A673 (cell line): ENCODE data around the gene LMNB1. TPM values are rescaled to one million over a fixed set of nuclear protein-coding genes. Genes with fewer than 3 reads are reported as not detected.
"Not testable (repeated sequence)": the region's sequence is repeated elsewhere in the genome, so short reads cannot be mapped to it uniquely, and the experiment has no call there.

ENCODE experiments used
- BruUV-seq: library from RNA; stranded (reverse); fragments of 400-500 nt; replicated peaks from 2 replicates; lab custom pipeline; 2021; lab: Mats Ljungman, UMichigan
- CTCF ChIA-PET: fragments of 300-600 bp; sonication (Branson Sonifier 250); formaldehyde crosslinking; loops from one replicate; lab custom pipeline; 2022; ENCODE audit warnings: antibody characterized with exemption; lab: Charles Lee
- POLR2A ChIA-PET: fragments of 300-600 bp; sonication (Branson Sonifier 250); formaldehyde crosslinking; loops from one replicate; lab custom pipeline; 2022; ENCODE audit warnings: antibody characterized with exemption; ENCODE audit not compliant: low non-redundant PET; lab: Charles Lee
- DNase-seq: peaks from one replicate; pipeline ENCODE4 v3.0.0-alpha.2; 2015; ENCODE audit warnings: low spot score
- H3K27ac ChIP-seq: fragments of 200-600 bp; sonication (generic); 2 replicates; pipeline ENCODE4 v1.5.1; 2016; ENCODE audit warnings: mixed run types, low read depth, mild to moderate bottlenecking, mixed read lengths, antibody characterized with exemption, low read length; ENCODE audit not compliant: poor library complexity, severe bottlenecking
- H3K27me3 ChIP-seq: fragments of 200-600 bp; sonication (generic); replicated peaks from 2 replicates; pipeline ENCODE4 v1.6.1; 2017; ENCODE audit warnings: mixed run types, low read depth, mild to moderate bottlenecking, mixed read lengths, antibody characterized with exemption, low read length; ENCODE audit not compliant: insufficient read depth, poor library complexity
- H3K36me3 ChIP-seq: fragments of 200-600 bp; sonication (generic); 2 replicates; pipeline ENCODE4 v1.6.1; 2016; ENCODE audit warnings: mixed run types, mild to moderate bottlenecking, mixed read lengths, antibody characterized with exemption, low read length; ENCODE audit not compliant: insufficient read depth, poor library complexity, severe bottlenecking
- H3K4me1 ChIP-seq: fragments of 200-600 bp; sonication (generic); 2 replicates; pipeline ENCODE4 v1.6.1; 2017; ENCODE audit warnings: mixed run types, mild to moderate bottlenecking, mixed read lengths, antibody characterized with exemption, low read length; ENCODE audit not compliant: insufficient read depth, poor library complexity, severe bottlenecking
- H3K4me3 ChIP-seq: fragments of 200-600 bp; sonication (generic); 2 replicates; pipeline ENCODE4 v1.5.1; 2016; ENCODE audit warnings: low read depth, mixed run types, mild to moderate bottlenecking, mixed read lengths, low read length; ENCODE audit not compliant: poor library complexity, severe bottlenecking
- H3K9me3 ChIP-seq: fragments of 200-600 bp; sonication (generic); 2 replicates; pipeline ENCODE4 v1.6.1; 2016; ENCODE audit warnings: mixed run types, low read depth, mild to moderate bottlenecking, mixed read lengths, antibody characterized with exemption, low read length; ENCODE audit not compliant: poor library complexity, severe bottlenecking
- EZH2 ChIP-seq: fragments of 200-600 bp; sonication (generic); IDR thresholded peaks from 2 replicates; pipeline ENCODE4 v1.6.1; 2017; ENCODE audit warnings: borderline replicate concordance, low read depth, mild to moderate bottlenecking, mixed read lengths, antibody characterized with exemption, low read length; ENCODE audit not compliant: poor library complexity, severe bottlenecking
- intact Hi-C: fragments of 100-400 bp; cut with micrococcal nuclease; formaldehyde crosslinking; loops from one replicate; pipeline ENCODE4 v1.10.0; 2022; ENCODE audit not compliant: unreplicated experiment
- total RNA-seq: library from RNA; stranded (reverse); gene quantifications from 2 replicates; pipeline ENCODE4 v1.2.3, GENCODE V29; 2021
- TF ChIP-seq, protein P1 (sequence below): fragments of 300-800, 200-600 bp; sonication (generic); conservative IDR thresholded peaks from 2 replicates; pipeline ENCODE4 v1.5.1; 2017; ENCODE audit warnings: low read depth, mild to moderate bottlenecking, antibody characterized with exemption, low read length, moderate library complexity, mixed read lengths

The LMNB1 gene
- total RNA-seq, 1 experiment from 2014 or later = 267 TPM

DNA sequence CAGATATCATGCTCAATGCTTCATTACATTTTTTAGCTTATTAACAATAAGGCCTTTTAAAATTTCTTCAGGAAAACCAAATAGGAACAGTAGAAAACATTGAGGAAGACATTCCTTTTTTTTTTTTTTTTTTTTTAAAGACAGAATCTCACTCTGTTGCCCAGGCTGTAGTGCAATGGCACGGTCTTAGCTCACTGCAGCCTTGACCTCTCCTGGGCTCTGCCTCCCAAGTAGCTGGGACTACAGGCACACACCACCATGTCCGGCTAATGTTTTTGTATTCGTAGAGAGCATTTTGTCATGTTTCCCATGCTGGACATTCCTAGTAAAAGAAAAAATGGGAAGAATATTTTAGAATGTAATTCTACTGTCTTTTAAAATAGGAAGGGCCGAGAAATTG lies 60.3 kb downstream of the LMNB1 start:
- POLR2A ChIA-PET = no interaction called here
- no TSS peak for BruUV-seq

DNA sequence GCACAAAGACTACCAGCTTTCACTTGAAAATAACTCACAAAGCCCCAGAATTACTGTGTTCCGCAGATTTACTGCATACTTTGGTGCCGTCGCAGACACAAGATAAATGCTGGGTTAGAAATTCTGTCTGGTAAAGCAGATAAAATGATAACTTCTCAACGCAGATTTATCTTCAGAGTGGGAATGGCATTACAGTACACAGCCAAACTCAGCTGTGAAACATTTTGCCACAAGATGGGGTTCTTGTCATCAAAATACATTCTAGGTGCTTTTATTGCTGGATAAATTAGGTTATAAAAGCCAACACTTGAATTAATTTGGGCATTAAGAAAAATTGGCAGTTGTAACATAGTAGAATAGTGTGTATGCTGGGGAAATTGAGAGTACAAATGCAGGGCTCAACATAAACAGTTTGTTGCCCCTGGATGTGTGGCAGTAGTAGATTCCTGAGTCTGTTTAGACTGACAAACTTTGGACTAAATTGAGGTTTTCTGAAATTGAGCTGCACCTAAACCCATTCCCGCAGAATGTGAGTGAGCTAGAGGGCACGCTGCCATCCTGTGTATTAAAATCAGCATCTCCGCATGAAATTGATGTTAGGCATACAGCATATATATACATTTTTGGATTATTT lies 61.1 kb downstream of the LMNB1 start:
- no peak overlapping the region for H3K27ac ChIP-seq
- H3K27me3 ChIP-seq = no peaks in the 10 kb centered on the region
- H3K4me1 ChIP-seq = no peaks in the 10 kb centered on the region
- DNase-seq = no peak
- CTCF ChIA-PET = no interaction called here
- H3K9me3 ChIP-seq = no peaks in the 10 kb centered on the region
- POLR2A ChIA-PET = no interaction called here
- H3K4me3 ChIP-seq = no peak overlapping the region
- TF ChIP-seq EZH2 = no peak
- TF ChIP-seq, protein P1, sequence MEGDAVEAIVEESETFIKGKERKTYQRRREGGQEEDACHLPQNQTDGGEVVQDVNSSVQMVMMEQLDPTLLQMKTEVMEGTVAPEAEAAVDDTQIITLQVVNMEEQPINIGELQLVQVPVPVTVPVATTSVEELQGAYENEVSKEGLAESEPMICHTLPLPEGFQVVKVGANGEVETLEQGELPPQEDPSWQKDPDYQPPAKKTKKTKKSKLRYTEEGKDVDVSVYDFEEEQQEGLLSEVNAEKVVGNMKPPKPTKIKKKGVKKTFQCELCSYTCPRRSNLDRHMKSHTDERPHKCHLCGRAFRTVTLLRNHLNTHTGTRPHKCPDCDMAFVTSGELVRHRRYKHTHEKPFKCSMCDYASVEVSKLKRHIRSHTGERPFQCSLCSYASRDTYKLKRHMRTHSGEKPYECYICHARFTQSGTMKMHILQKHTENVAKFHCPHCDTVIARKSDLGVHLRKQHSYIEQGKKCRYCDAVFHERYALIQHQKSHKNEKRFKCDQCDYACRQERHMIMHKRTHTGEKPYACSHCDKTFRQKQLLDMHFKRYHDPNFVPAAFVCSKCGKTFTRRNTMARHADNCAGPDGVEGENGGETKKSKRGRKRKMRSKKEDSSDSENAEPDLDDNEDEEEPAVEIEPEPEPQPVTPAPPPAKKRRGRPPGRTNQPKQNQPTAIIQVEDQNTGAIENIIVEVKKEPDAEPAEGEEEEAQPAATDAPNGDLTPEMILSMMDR = no peak; the same call in 1 of the 2 replicates
- BruUV-seq = no TSS peak
- intact Hi-C loops = no loop called here
- H3K36me3 ChIP-seq = peaks cover 53% of the 10 kb centered on the region

More for the DNA sequence above, 60.3 kb downstream of the LMNB1 start:
- CTCF ChIA-PET = no interaction called here
- H3K9me3 ChIP-seq = no peaks in the 10 kb centered on the region
- H3K36me3 ChIP-seq = peaks cover 61% of the 10 kb centered on the region
- TF ChIP-seq, protein P1 = no peak
- no peak for TF ChIP-seq EZH2
- DNase-seq = no peak
- intact Hi-C loops = no loop called here
- H3K27me3 ChIP-seq = no peaks in the 10 kb centered on the region
- no peak overlapping the region for H3K4me3 ChIP-seq
- no peaks in the 10 kb centered on the region for H3K4me1 ChIP-seq
- H3K27ac ChIP-seq = no peak overlapping the region

DNA sequence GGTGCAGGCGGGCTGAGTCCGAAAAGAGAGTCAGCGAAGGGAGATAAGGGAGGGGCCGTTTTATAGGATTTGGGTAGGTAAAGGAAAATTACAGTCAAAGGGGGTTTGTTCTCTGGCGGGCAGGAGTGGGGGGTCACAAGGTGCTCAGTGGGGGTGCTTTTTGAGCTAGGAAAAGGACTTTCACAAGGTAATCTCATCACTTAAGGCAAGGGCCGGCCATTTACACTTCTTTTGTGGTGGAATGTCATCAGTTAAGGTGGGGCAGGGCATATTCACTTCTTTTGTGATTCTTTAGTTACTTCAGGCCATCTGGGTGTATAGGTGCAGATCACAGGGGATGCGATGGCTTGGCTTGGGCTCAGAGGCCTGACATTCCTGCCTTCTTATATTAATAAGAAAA lies 62.5 kb downstream of the LMNB1 start:
- CTCF ChIA-PET, H3K4me1 ChIP-seq: not testable (repeated sequence)

DNA sequence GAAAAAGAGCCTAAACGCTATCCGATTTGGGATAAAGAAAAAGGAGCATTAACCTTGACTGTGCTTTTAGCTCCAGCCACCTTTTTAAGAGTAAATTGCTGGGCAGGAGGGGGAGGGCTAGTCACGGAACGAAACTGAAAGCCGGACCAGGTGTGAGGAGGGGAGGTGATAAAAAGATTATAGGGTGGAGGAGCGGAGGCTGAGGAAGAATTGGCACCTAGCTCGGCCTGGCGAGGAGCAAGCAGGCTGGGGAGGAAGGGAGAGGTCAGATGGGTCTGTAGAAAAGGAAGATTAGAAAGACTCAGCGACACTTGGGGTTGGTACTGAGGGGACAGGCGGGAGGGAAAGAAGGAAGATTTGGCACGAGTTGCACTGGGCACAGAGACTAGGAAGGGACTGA lies 66.4 kb downstream of the LMNB1 start:
- POLR2A ChIA-PET, DNase-seq, H3K4me1 ChIP-seq, H3K27ac ChIP-seq, H3K4me3 ChIP-seq, H3K9me3 ChIP-seq, H3K36me3 ChIP-seq, H3K27me3 ChIP-seq, BruUV-seq, intact Hi-C loops, CTCF ChIA-PET: not testable (repeated sequence)

More for the DNA sequence above, 62.5 kb downstream of the LMNB1 start:
- H3K4me3 ChIP-seq, H3K27ac ChIP-seq, DNase-seq, intact Hi-C loops, H3K27me3 ChIP-seq, POLR2A ChIA-PET, BruUV-seq, H3K9me3 ChIP-seq: not testable (repeated sequence)
- H3K36me3 ChIP-seq = peaks cover 39% of the 10 kb centered on the region

DNA sequence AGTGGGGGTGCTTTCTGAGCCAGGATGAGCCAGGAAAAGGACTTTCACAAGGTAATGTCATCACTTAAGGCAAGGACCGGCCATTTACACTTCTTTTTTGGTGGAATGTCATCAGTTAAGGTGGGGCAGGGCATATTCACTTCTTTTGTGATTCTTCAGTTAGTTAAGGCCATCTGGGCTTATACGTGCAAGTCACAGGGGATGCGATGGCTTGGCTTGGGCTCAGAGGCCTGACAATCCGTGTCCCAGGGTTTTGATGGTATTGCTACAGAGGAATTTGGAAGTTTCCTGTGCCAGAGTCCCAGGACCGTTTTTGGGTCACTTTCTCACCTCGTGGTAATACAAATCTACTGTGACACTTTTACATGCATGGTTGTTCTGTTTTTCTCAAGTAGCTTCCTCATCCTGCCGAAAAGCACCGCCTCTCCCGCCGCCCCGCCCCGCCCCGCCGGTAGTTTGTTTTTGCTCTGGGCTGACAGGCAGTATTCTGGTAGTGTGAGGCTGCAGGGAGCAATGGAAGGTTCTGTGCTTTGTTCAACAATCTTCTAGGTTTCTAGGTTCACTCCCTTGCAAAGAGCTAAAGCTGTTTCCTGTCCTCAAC lies 68.6 kb downstream of the LMNB1 start:
- H3K27me3 ChIP-seq, H3K9me3 ChIP-seq, H3K27ac ChIP-seq, H3K36me3 ChIP-seq, CTCF ChIA-PET, H3K4me1 ChIP-seq, BruUV-seq, DNase-seq, intact Hi-C loops, POLR2A ChIA-PET, H3K4me3 ChIP-seq: not testable (repeated sequence)
